ENCODE measurements around the gene ZFYVE16. TPM values are rescaled to one million over a fixed set of nuclear protein-coding genes. Genes with fewer than 3 reads are reported as not detected.

ZFYVE16 gene
- polyA plus RNA-seq, 3 donors = 9.4 to 15.8 (median 10.7) TPM

GRCh38 chr5:80403782-80404181 lies 4.1 kb upstream of the ZFYVE16 start:
- TF ChIP-seq CTCF (IDR thresholded peaks at IDR 0.05) = no peak
- peaks cover 0 to 2% (median 0%) of the 10 kb centered on the region in 3 donors for H3K27me3 Mint-ChIP-seq (ENCODE audit: low read depth in 3 of 3)
- intact Hi-C loops (cut with micrococcal nuclease) = loop anchor here in 1 of 2 donors (10.0 kb wide), 2 partner anchors 279 to 789 kb away; partner anchors contain the start of gene TENT2
- H3K4me1 Mint-ChIP-seq = peaks cover 37% of the 10 kb centered on the region
- Histone ChIP-seq H3K27me3 (ENCODE audit: control insufficient read depth in 2 of 2, insufficient read depth in 2 of 2, low read length in 2 of 2) (no peaks in the 10 kb centered on the region), H3K4me2 (replicated peaks; ENCODE audit: extremely low read depth, low read length, poor library complexity, severe bottlenecking) (no peak overlapping the region), H3K4me1 (ENCODE audit: control insufficient read depth in 1 of 2, insufficient read depth in 2 of 2, low read length in 2 of 2) (peaks cover 41 to 50% of the 10 kb centered on the region in 2 donors), H2AFZ (ENCODE audit: insufficient read depth, low read depth, low read length, poor library complexity, severe bottlenecking) (peak overlapping the region; percentile 14), H3K36me3 (replicated peaks in 1 of 2; ENCODE audit: control insufficient read depth in 1 of 2, insufficient read depth in 2 of 2, low read length in 2 of 2) (no peaks in the 10 kb centered on the region), H3K9me3 (replicated peaks in 1 of 2; ENCODE audit: control insufficient read depth in 1 of 2, insufficient read depth in 1 of 2, low read length in 2 of 2) (no peaks in the 10 kb centered on the region), H3K4me3 (replicated peaks in 1 of 3; ENCODE audit: low read depth in 2 of 3, low read length in 3 of 3) (peak overlapping the region in 1 of 3 experiments; percentile 20), H3K27ac (ENCODE audit: low read depth in 1 of 2, low read length in 2 of 2) (peak overlapping the region in 1 of 2 donors; percentile 42), H3K79me2 (ENCODE audit: insufficient read depth, low read length) (peaks cover 8% of the 10 kb centered on the region), H4K20me1 (ENCODE audit: insufficient read depth, low read length) (peaks cover 6% of the 10 kb centered on the region), H3K9ac (ENCODE audit: insufficient read depth, low read length, poor library complexity, severe bottlenecking) (no peak overlapping the region)
- H3K9me3 Mint-ChIP-seq = peaks cover 0 to 6% (median 0%) of the 10 kb centered on the region in 7 donors
- peak in 1 of 3 donors; percentile 7 for DNase-seq
- WGBS (ENCODE audit: insufficient coverage) = no CpG with 5 or more reads among the region's 2 CpGs
- H3K27ac Mint-ChIP-seq = peak overlapping the region; percentile 5 to 83 (median 56)
- H3K4me3 Mint-ChIP-seq = no peak overlapping the region
- no peaks in the 10 kb centered on the region for H3K36me3 Mint-ChIP-seq

GRCh38 chr5:80406980-80407734 lies 707 bp upstream of the ZFYVE16 start:
- WGBS (ENCODE audit: insufficient coverage) = 9% methylated on average over 23 of the region's 31 CpGs
- intact Hi-C loops (cut with micrococcal nuclease) = loop anchor here (5.0 to 10.0 kb wide), 4 partner anchors 150 to 792 kb away; partner anchors contain the start of genes SERINC5 (in 1 of the 2) and TENT2 (in 1 of the 2)
- Mint-ChIP-seq H3K27me3 (ENCODE audit: low read depth in 3 of 3) (peaks cover 0 to 2% (median 0%) of the 10 kb centered on the region in 3 donors), H3K9me3 (peaks cover 0 to 2% (median 0%) of the 10 kb centered on the region in 7 donors), H3K4me3 (peak overlapping the region; percentile 90 to 94), H3K4me1 (peaks cover 40% of the 10 kb centered on the region), H3K36me3 (peaks cover 13 to 16% of the 10 kb centered on the region in 2 donors), H3K27ac (peak overlapping the region; percentile 97 to 100 (median 99))
- Histone ChIP-seq H3K36me3 (replicated peaks in 1 of 2; ENCODE audit: control insufficient read depth in 1 of 2, insufficient read depth in 2 of 2, low read length in 2 of 2) (peaks cover 0 to 2% of the 10 kb centered on the region in 2 donors), H3K4me1 (ENCODE audit: control insufficient read depth in 1 of 2, insufficient read depth in 2 of 2, low read length in 2 of 2) (peaks cover 31 to 44% of the 10 kb centered on the region in 2 donors), H2AFZ (ENCODE audit: insufficient read depth, low read depth, low read length, poor library complexity, severe bottlenecking) (peak overlapping the region; percentile 84), H3K79me2 (ENCODE audit: insufficient read depth, low read length) (peaks cover 42% of the 10 kb centered on the region), H3K9me3 (replicated peaks in 1 of 2; ENCODE audit: control insufficient read depth in 1 of 2, insufficient read depth in 1 of 2, low read length in 2 of 2) (no peaks in the 10 kb centered on the region), H3K9ac (ENCODE audit: insufficient read depth, low read length, poor library complexity, severe bottlenecking) (peak overlapping the region; percentile 91), H4K20me1 (ENCODE audit: insufficient read depth, low read length) (peaks cover 27% of the 10 kb centered on the region), H3K27me3 (ENCODE audit: control insufficient read depth in 2 of 2, insufficient read depth in 2 of 2, low read length in 2 of 2) (no peaks in the 10 kb centered on the region), H3K4me3 (replicated peaks in 1 of 3; ENCODE audit: low read depth in 2 of 3, low read length in 3 of 3) (peak overlapping the region; percentile 80 to 97 (median 95)), H3K27ac (ENCODE audit: low read depth in 1 of 2, low read length in 2 of 2) (peak overlapping the region; percentile 93 to 100), H3K4me2 (replicated peaks; ENCODE audit: extremely low read depth, low read length, poor library complexity, severe bottlenecking) (peak overlapping the region; percentile 83)
- peak in 2 of 3 donors; percentile 73 to 93 for DNase-seq
- no peak for TF ChIP-seq CTCF (IDR thresholded peaks at IDR 0.05)

Data from CD14-positive monocyte (primary cell).